HL-60 (cell line): ENCODE results near the gene IGFBP2.

Experiments
- CTCF ChIP-seq: IDR thresholded peaks from one replicate; pipeline ENCODE4 v1.5.1; 2011; ENCODE audit warnings: low read length, control low read depth, inconsistent platforms; ENCODE audit not compliant: insufficient read depth
- POLR2AphosphoS5 ChIP-seq: IDR thresholded peaks from 2 replicates; pipeline ENCODE4 v1.6.1; 2012; ENCODE audit warnings: low read depth
- REST ChIP-seq: IDR thresholded peaks from 2 replicates; pipeline ENCODE4 v1.6.1; 2012; ENCODE audit warnings: low read depth; ENCODE audit not compliant: insufficient replicate concordance

DNA sequence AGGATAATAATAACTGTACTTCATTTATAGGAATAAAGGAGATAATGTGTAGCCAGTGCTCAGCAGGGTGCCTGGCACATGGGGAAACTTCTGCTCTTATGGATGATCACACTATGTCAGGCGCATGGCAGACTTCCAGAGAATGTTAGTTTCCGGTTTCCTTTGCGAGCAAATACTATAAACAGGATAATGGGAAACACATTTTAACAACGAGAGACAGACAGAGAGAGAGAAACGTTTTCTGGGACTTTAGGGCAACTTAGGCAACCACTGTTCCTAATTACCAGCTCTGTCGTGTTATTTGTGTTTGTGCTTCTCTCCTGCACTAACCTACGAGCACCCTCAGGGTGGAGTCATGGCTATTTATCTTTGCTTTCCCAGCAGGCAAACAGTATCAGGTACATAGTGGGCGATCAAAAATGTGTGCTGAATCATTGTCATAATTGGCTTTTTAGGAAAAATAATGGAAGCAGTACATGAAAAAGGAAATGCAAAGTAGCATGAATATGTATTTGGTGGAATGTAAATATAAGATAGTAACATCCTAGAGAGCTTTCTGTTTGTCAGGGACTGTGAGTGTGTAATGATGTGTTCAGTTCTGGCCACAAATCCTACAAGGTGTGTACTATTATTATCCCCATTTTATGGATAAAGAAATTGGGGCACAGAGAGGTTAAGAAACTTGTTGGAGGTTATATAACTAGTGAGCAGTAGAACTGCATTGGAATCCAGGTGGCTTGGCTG lies 36.8 kb upstream of the IGFBP2 start:
- TF ChIP-seq CTCF (no peak), POLR2AphosphoS5 (no peak), REST (no peak)
